Measurements from ENCODE around the gene RIMS1.

DNA sequence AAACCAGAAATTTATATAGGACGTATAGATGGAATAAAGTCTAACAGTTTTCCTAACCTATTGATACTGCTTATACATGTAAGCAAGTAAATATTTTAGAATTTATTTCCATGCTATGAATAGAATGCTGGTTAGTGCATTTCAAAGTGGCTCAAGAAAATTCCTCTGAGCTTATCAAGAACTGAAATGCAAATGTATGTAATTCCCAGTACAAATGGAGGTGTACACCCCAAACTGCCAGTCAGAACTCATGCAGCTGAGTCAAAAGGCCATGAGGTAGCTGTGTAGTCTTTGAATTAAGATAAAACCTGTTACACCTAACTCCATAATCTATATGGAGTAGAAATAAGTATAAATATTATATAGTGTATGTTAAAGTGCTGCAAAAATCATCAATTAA is 503.3 kb downstream of the RIMS1 start:
- TF ChIP-seq, protein P1, sequence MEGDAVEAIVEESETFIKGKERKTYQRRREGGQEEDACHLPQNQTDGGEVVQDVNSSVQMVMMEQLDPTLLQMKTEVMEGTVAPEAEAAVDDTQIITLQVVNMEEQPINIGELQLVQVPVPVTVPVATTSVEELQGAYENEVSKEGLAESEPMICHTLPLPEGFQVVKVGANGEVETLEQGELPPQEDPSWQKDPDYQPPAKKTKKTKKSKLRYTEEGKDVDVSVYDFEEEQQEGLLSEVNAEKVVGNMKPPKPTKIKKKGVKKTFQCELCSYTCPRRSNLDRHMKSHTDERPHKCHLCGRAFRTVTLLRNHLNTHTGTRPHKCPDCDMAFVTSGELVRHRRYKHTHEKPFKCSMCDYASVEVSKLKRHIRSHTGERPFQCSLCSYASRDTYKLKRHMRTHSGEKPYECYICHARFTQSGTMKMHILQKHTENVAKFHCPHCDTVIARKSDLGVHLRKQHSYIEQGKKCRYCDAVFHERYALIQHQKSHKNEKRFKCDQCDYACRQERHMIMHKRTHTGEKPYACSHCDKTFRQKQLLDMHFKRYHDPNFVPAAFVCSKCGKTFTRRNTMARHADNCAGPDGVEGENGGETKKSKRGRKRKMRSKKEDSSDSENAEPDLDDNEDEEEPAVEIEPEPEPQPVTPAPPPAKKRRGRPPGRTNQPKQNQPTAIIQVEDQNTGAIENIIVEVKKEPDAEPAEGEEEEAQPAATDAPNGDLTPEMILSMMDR (IDR thresholded peaks at IDR 0.05; ENCODE audit: insufficient read depth, low read length): no peak
- TF ChIP-seq POLR2AphosphoS5 (IDR thresholded peaks at IDR 0.05; ENCODE audit: low read depth): no peak
- TF ChIP-seq, protein P2, sequence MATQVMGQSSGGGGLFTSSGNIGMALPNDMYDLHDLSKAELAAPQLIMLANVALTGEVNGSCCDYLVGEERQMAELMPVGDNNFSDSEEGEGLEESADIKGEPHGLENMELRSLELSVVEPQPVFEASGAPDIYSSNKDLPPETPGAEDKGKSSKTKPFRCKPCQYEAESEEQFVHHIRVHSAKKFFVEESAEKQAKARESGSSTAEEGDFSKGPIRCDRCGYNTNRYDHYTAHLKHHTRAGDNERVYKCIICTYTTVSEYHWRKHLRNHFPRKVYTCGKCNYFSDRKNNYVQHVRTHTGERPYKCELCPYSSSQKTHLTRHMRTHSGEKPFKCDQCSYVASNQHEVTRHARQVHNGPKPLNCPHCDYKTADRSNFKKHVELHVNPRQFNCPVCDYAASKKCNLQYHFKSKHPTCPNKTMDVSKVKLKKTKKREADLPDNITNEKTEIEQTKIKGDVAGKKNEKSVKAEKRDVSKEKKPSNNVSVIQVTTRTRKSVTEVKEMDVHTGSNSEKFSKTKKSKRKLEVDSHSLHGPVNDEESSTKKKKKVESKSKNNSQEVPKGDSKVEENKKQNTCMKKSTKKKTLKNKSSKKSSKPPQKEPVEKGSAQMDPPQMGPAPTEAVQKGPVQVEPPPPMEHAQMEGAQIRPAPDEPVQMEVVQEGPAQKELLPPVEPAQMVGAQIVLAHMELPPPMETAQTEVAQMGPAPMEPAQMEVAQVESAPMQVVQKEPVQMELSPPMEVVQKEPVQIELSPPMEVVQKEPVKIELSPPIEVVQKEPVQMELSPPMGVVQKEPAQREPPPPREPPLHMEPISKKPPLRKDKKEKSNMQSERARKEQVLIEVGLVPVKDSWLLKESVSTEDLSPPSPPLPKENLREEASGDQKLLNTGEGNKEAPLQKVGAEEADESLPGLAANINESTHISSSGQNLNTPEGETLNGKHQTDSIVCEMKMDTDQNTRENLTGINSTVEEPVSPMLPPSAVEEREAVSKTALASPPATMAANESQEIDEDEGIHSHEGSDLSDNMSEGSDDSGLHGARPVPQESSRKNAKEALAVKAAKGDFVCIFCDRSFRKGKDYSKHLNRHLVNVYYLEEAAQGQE (IDR thresholded peaks at IDR 0.05; ENCODE audit: insufficient replicate concordance, low read depth): no peak
